Myocyte (in vitro differentiated cells): Measurements from ENCODE around the gene HIKESHI. TPM values are rescaled to one million over a fixed set of nuclear protein-coding genes. Genes with fewer than 3 reads are reported as not detected.
"Not testable (repeated sequence)": the region's sequence is repeated elsewhere in the genome, so short reads cannot be mapped to it uniquely, and the experiment has no call there.

ENCODE experiments used
- DNase-seq: peaks from one replicate; pipeline ENCODE4 v3.0.0-alpha.2; 2012; ENCODE audit warnings: low read depth
- polyA plus RNA-seq: library from polyadenylated mRNA; unstranded; fragments of >200 nt; gene quantifications from one replicate; pipeline ENCODE4 v1.2.1, GENCODE V29; 2012; ENCODE audit warnings: missing spikeins
- total RNA-seq: library from RNA; depleted of rRNA; stranded (reverse); fragments of >200 nt; gene quantifications from 2 replicates; pipeline ENCODE4 v1.2.3, GENCODE V29; 2014

Gene HIKESHI
- 59.1 and 64.2 TPM in 2 replicates for total RNA-seq
- 58.0 TPM for polyA plus RNA-seq

DNA sequence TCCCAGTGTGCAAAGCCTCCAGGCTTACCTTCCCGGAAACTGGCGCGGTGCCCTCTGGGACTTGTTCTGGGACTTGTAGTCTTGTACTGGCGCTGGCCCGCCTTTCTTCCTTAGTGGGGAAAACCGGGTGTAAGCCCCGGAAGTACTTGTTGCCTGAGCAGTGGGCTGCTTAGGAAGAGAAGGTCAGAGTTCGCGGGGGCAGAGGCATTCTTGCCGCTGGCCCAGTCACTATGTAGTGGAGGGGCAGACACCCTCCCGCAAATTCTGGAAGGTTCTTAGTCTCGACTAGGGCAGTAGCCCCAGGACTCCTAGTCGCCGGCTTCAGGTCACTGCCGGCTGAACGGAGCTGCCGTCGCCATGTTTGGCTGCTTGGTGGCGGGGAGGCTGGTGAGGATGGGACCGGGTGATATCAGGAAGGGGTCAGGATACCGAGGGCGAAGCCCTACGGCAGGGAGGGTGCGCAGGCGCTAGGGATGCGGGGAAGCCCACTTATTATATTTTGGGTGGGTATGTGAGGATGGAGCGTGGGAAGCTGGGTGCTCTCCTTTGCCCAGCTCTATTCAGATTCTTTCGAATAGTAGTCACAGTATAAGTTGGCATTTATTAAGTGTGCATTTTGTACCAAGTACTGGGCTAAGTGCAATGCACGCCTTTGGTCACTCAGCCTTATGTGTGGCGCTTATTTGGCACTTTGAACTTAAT is at the start of gene HIKESHI:
HIKESHI (plus strand) TSS at position 149 of the 702 bp plus-strand sequence; CDS start at position 358, 209 bp downstream.
- DNase-seq, result peak; percentile 99

GRCh38 chr11:86255896-86256295 is 46.1 kb upstream of the HIKESHI start:
- no peak for DNase-seq

- DNase-seq, result no peak
Observed at GRCh38 chr11:86256608-86257007, 45.4 kb upstream of the HIKESHI start.

GRCh38 chr11:86257446-86257845 is 44.6 kb upstream of the HIKESHI start:
- no peak for DNase-seq

GRCh38 chr11:86259730-86260129 is 42.3 kb upstream of the HIKESHI start:
- DNase-seq, result no peak

GRCh38 chr11:86261328-86261727 is 40.7 kb upstream of the HIKESHI start:
- no peak for DNase-seq

DNA sequence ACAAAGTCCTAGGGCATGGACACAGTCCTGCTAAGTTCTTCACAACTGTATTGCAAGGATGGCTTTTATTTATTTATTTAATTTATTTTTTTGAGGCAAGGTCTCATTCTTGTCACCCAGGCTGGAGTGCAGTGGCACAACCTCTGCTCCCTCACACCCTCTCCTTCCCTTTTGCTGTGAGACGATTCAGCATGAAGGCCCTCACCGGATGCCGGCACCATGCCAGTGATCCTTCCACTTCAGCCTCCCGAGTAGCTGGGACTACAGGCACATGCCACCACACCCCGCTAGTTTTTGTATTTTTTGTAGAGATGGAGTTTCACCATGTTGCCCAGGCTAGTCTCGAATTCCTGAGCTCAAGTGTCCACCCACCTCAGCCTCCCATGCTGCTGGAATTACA is 39.7 kb upstream of the HIKESHI start:
- DNase-seq, result no peak

GRCh38 chr11:86264649-86265048 is 37.4 kb upstream of the HIKESHI start:
- DNase-seq, result no peak

DNA sequence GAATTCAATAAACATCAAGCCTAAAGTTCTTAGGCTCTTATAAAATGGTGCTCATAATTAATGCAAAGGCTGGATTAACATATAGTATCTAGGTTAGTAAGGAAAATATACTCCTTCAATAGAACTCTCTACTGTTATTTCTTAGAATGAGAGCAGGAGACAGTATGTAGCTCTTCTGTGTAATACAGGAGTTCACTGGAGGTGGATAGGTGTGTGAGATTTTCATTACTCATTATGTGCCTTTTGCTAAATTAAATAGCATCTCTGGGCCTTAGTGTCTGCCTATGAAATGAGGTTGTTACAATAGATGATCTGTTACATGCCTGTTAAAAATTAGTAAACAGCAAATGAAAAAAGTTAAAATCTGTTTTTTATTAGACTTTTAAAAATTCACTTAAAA is 36.8 kb upstream of the HIKESHI start:
- no peak for DNase-seq

DNA sequence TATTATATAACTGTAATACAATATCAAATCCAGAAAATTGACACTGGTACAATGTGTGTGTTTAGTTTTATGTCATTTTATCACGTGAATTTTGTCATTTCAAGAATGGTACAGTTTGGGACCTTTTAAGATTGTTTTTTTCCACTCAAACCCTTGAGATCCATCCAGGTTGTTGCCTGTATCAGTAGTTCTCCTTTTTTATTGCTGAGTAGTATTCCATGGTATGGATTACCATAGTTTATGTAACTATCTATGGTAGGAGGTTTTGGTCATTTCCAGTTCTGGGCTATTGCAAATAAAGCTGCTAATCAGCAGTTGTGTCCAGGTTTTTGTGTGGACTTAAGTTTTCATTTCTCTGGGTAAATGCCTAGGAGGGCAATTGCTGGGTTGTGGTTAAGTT is 32.4 kb upstream of the HIKESHI start:
- no peak for DNase-seq

- DNase-seq, result no peak
Observed at GRCh38 chr11:86274503-86274902, 27.5 kb upstream of the HIKESHI start.

- no peak for DNase-seq
Observed at GRCh38 chr11:86274999-86275398, 27.0 kb upstream of the HIKESHI start.

DNA sequence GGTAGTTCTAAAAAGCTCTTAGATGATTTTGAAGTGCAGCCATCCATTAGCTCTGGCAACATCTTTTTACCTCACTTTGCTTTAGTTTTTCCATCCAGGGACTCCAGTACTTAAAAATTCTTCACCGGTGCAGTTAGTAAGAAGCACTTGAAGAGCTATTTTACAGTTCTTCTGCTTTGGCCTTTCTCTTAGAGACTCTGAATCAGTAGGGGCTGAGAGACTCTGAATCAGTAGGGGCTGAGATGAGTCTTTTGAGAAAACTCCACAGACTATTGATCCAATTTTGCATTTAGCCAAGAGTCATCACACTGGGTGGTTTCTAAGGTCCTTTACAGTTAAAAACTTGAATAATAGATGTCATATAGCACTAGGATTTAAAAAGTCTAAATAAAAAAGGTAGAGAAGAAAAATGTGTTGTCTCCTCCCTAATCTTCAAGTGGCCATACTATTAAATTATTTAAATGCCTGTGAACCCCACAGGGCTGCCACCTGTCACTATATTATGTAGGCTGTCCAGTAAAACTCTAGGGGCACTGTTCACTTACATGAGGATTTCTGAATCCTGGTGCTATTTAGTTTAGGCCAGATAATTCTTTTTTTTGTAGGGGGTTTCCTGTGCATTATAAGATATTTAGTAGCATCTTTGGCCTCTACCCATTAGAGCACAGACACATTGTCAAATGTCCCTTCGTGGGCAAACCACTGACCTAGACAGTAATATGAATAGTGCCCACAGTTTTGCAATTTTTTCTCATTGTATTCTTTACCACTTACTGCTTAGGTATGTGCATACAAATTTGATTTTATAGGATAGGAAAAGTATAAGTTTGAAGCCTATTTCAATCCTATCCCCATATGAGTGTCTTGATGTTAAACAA is 26.3 kb upstream of the HIKESHI start:
- no peak for DNase-seq

DNA sequence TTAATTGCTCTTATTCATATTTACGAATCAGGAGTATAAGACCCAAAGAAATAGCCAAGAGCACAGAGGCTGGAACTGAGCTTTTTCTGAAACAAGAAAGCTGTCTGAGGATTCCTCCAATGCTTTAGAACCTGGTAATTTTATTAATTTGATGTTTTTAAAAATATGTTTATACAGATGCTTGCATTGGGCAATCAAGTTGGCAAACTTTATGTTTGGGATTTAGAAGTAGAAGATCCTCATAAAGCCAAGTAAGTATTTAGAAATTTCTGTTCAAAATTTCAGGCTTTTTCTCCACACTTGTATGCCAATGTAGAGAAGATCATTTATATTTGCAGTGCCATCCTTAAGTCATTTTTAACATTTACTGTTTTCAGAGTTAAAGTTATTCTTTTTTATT is 24.3 kb upstream of the HIKESHI start:
- DNase-seq, result no peak

DNA sequence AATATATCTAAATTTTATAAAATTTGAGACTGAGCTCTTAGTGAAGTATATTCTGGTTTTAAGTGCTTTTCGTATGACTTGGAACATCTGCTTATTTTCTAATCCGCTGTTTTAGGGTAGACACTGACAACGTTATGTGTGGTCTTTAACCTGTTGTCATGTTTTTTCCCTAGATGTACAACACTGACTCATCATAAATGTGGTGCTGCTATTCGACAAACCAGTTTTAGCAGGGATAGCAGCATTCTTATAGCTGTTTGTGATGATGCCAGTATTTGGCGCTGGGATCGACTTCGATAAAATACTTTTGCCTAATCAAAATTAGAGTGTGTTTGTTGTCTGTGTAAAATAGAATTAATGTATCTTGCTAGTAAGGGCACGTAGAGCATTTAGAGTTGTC is 23.8 kb upstream of the HIKESHI start:
- DNase-seq, result no peak

DNA sequence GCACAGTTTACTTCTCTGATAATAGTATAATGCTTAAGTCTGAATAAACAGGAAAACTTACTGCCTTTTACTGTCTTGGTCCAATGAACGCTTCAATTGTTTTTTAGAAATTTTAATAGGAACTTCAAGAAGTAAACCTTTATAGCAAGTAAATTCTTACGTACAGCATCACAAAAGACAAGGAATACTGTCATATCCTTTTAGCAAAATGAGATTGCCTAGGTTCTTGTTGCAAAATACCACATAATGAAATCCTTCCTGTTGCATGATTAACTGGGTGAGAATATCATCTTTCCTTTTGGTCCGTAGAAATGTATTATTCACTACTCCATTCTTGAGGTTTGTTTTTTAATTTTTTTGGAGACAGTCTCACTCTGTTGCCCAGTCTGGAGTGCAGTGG is 22.3 kb upstream of the HIKESHI start:
- no peak for DNase-seq

DNA sequence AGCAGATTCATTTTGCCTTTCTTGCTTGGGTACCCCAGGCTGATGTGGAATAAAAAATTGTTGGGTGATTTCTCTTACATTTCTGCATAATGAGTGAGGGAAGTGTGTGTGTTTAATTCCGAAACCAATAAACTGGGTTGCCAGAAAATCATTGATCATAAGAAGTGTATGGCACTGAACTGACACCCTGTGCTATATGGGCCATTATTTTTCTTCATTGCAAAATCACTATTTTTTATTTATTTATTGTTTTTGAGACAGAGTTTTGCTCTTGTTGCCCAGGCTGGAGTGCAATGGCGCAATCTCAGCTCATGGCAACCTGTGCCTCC is 14.6 kb upstream of the HIKESHI start:
- DNase-seq, result no peak

GRCh38 chr11:86288776-86289507 is 13.1 kb upstream of the HIKESHI start:
- DNase-seq, result peak; percentile 8

GRCh38 chr11:86289508-86290280 is 12.3 kb upstream of the HIKESHI start:
- DNase-seq, result not testable (repeated sequence)

DNA sequence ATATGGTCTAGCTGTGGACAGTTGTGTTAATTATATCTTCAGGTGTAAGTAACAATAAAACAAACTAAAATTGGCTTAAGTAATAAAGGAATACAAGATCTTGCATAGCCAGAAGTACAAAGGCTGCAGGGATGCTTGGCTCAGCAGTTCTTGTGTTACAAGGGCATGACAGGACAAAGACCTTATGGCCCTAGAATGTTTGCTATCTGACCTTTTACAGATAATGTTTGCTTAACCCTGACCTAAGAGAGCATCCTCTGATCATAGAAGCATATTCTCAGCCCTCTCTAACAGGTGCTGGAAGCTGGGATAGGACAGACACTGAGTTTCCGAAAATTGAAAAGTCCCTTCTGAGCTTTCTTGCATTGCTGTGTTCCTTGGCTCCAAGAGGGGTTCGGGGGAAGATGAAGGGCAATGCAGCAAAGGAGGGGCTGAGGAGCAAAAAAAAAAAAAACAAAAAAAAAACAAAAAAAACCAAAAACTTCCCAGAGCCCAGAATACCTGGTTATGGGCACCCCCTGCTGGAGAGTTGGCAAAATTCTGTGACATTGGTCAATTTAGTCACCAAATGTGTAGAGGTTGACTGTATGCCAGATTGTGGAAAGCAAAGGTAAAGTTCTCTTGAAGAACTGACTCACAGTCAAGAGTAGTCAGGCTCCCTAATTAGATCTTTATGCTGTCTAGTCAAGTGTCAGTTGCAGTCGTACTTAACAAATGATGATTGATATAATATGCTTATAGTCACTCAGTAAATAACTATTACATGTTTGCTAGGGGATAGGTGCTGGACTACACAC is 10.4 kb upstream of the HIKESHI start:
- DNase-seq, result peak; percentile 57
